GM23338 (cell line): Measurements from ENCODE around the gene NPTXR. TPM values are rescaled to one million over a fixed set of nuclear protein-coding genes. Genes with fewer than 3 reads are reported as not detected.

Experiments
- ATAC-seq: fragments of 200-7000 bp; cut with Tn5 transposase; 3 replicates; pipeline ENCODE4 v1.9.1; 2020
- DNase-seq: peaks from one replicate; pipeline ENCODE4 v3.0.0-alpha.2; 2015; ENCODE audit warnings: low spot score
- H2AFZ ChIP-seq: fragments of 200-600 bp; sonication (generic); 2 replicates; pipeline ENCODE4 v1.8.0; 2016; ENCODE audit warnings: antibody characterized with exemption, mild to moderate bottlenecking, moderate library complexity
- H3F3A ChIP-seq: fragments of 200-600 bp; sonication (generic); replicated peaks from 2 replicates; pipeline ENCODE4 v1.8.0; 2017; ENCODE audit warnings: antibody characterized with exemption, mixed run types, low read depth
- H3K27ac ChIP-seq: fragments of 200-600 bp; sonication (generic); 2 replicates; pipeline ENCODE4 v1.6.1; 2016; ENCODE audit warnings: low read depth
- H3K27me3 ChIP-seq: fragments of 200-600 bp; sonication (generic); 2 replicates; pipeline ENCODE4 v1.8.0; 2016; ENCODE audit warnings: mild to moderate bottlenecking, mixed run types, moderate library complexity; ENCODE audit not compliant: insufficient read depth
- H3K36me3 ChIP-seq: fragments of 200-600 bp; sonication (generic); 2 replicates; pipeline ENCODE4 v1.8.0; 2016; ENCODE audit warnings: mild to moderate bottlenecking; ENCODE audit not compliant: insufficient read depth
- H3K4me1 ChIP-seq: fragments of 200-600 bp; sonication (generic); 2 replicates; pipeline ENCODE4 v1.8.0; 2016; ENCODE audit warnings: mild to moderate bottlenecking, moderate library complexity; ENCODE audit not compliant: insufficient read depth
- H3K4me2 ChIP-seq: fragments of 200-600 bp; sonication (generic); 2 replicates; pipeline ENCODE4 v1.7.1; 2017; ENCODE audit warnings: mixed run types
- H3K4me3 ChIP-seq: fragments of 200-600 bp; sonication (generic); 2 replicates; pipeline ENCODE4 v1.6.1; 2016; ENCODE audit warnings: mixed run types
- H3K79me2 ChIP-seq: fragments of 200-600 bp; sonication (generic); replicated peaks from 2 replicates; pipeline ENCODE4 v1.8.0; 2017; ENCODE audit warnings: mild to moderate bottlenecking; ENCODE audit not compliant: insufficient read depth
- H3K9me2 ChIP-seq: fragments of 200-600 bp; sonication (generic); 2 replicates; pipeline ENCODE4 v1.8.0; 2017; ENCODE audit not compliant: insufficient read depth
- H4K20me1 ChIP-seq: fragments of 200-600 bp; sonication (generic); replicated peaks from 2 replicates; pipeline ENCODE4 v1.8.0; 2017; ENCODE audit warnings: mild to moderate bottlenecking; ENCODE audit not compliant: insufficient read depth
- H3K27ac Mint-ChIP-seq: 2 replicates; pipeline ENCODE4 v1.8.0; 2020; ENCODE audit warnings: inconsistent platforms, mild to moderate bottlenecking, moderate library complexity, mixed read lengths
- H3K27me3 Mint-ChIP-seq: 3 replicates; pipeline ENCODE4 v1.8.0; 2022; ENCODE audit warnings: low read depth, mild to moderate bottlenecking, moderate library complexity, mixed read lengths, inconsistent platforms; ENCODE audit not compliant: insufficient read depth, poor library complexity
- H3K36me3 Mint-ChIP-seq: 3 replicates; pipeline ENCODE4 v1.8.0; 2021; ENCODE audit warnings: low read depth, mild to moderate bottlenecking, inconsistent platforms, moderate library complexity, mixed read lengths
- H3K4me1 Mint-ChIP-seq: 3 replicates; pipeline ENCODE4 v1.8.0; 2020; ENCODE audit warnings: mild to moderate bottlenecking, inconsistent platforms, mixed read lengths
- H3K4me3 Mint-ChIP-seq: 3 replicates; pipeline ENCODE4 v1.8.0; 2021; ENCODE audit warnings: moderate library complexity, mild to moderate bottlenecking, inconsistent platforms, mixed read lengths
- H3K9me3 Mint-ChIP-seq: 3 replicates; pipeline ENCODE4 v1.8.0; 2020; ENCODE audit warnings: moderate library complexity, mild to moderate bottlenecking, inconsistent platforms, mixed read lengths
- POLR2AphosphoS5 ChIP-seq: IDR thresholded peaks from 2 replicates; pipeline ENCODE4 v1.6.1; 2016; ENCODE audit warnings: antibody characterized with exemption, low read depth
- ZNF462 ChIP-seq: fragments of 250-450 bp; sonication (Bioruptor Pico); IDR thresholded peaks from 2 replicates; pipeline ENCODE4 v1.5.0; 2020; ENCODE audit warnings: mild to moderate bottlenecking, moderate library complexity
- polyA plus RNA-seq: library from polyadenylated mRNA; unstranded; fragments of >200 nt; fragmentation: Nextera tagmentation; extraction: Ambion mirVana; gene quantifications from 2 replicates; pipeline ENCODE4 v1.2.1, GENCODE V29; 2016
- total RNA-seq: library from RNA; depleted of rRNA; stranded (reverse); fragments of >200 nt; shearing (Covaris generic); gene quantifications from 2 replicates; pipeline ENCODE4 v1.2.3, GENCODE V29; 2014

The NPTXR gene
- total and polyA plus RNA-seq, 2 experiments from 2014 or later = 0.89 to 13.4 TPM

GRCh38 chr22:38784856-38785255, 59.0 kb downstream of the NPTXR start:
- H3K4me3 Mint-ChIP-seq = no peak overlapping the region; the same call in 2 of the 3 replicates
- H2AFZ ChIP-seq = no peak overlapping the region

More at GRCh38 chr22:38784856-38785255, 59.0 kb downstream of the NPTXR start:
- no peak for TF ChIP-seq ZNF462 (CRISPR knock-in tag)
- no peak for TF ChIP-seq POLR2AphosphoS5
- H3K9me3 Mint-ChIP-seq = no peaks in the 10 kb centered on the region
- Histone ChIP-seq H3K9me2 (no peaks in the 10 kb centered on the region), H3K27ac (no peak overlapping the region), H3K4me2 (no peak overlapping the region), H3K4me3 (no peak overlapping the region), H3F3A (no peaks in the 10 kb centered on the region; the same call in 1 of the 2 replicates), H3K79me2 (no peaks in the 10 kb centered on the region), H3K4me1 (no peaks in the 10 kb centered on the region), H3K27me3 (no peaks in the 10 kb centered on the region), H3K36me3 (no peaks in the 10 kb centered on the region), H4K20me1 (no peaks in the 10 kb centered on the region; the same call in 1 of the 2 replicates)
- ATAC-seq = no peak
- H3K27me3 Mint-ChIP-seq = peaks cover 3% of the 10 kb centered on the region
- no peaks in the 10 kb centered on the region; the same call in 2 of the 3 replicates for H3K36me3 Mint-ChIP-seq
- no peak overlapping the region for H3K27ac Mint-ChIP-seq
- DNase-seq = no peak
- H3K4me1 Mint-ChIP-seq = peaks cover 8% of the 10 kb centered on the region
